GM23248 (cell line): ENCODE measurements around the gene GPR31.

Experiments used
- EZH2 ChIP-seq: fragments of 200-600 bp; sonication (generic); IDR thresholded peaks from 2 replicates; pipeline ENCODE4 v1.6.1; 2018; ENCODE audit warnings: antibody characterized with exemption, mild to moderate bottlenecking; ENCODE audit not compliant: insufficient read depth, poor library complexity, severe bottlenecking
- EZH2phosphoT487 ChIP-seq: fragments of 200-600 bp; sonication (generic); IDR thresholded peaks from 2 replicates; pipeline ENCODE4 v1.6.1; 2018; ENCODE audit warnings: antibody characterized with exemption, moderate library complexity, mild to moderate bottlenecking, low read depth; ENCODE audit not compliant: insufficient read depth

- TF ChIP-seq EZH2phosphoT487 (no peak), EZH2 (no peak)
These were observed 51.4 kb downstream of the GPR31 start for GRCh38 chr6:167106406-167106805.
